ENCODE measurements around the gene SPACA7. TPM values are rescaled to one million over a fixed set of nuclear protein-coding genes. Genes with fewer than 3 reads are reported as not detected.

The SPACA7 gene
- total and polyA plus RNA-seq, 9 of the 15 experiments (the other 6 are each of a cell fraction or from before 2014, with no cell fraction given): not detected

GRCh38 chr13:112362021-112362420 is 14.1 kb upstream of the SPACA7 start (continued):
- TF ChIP-seq, protein P1, sequence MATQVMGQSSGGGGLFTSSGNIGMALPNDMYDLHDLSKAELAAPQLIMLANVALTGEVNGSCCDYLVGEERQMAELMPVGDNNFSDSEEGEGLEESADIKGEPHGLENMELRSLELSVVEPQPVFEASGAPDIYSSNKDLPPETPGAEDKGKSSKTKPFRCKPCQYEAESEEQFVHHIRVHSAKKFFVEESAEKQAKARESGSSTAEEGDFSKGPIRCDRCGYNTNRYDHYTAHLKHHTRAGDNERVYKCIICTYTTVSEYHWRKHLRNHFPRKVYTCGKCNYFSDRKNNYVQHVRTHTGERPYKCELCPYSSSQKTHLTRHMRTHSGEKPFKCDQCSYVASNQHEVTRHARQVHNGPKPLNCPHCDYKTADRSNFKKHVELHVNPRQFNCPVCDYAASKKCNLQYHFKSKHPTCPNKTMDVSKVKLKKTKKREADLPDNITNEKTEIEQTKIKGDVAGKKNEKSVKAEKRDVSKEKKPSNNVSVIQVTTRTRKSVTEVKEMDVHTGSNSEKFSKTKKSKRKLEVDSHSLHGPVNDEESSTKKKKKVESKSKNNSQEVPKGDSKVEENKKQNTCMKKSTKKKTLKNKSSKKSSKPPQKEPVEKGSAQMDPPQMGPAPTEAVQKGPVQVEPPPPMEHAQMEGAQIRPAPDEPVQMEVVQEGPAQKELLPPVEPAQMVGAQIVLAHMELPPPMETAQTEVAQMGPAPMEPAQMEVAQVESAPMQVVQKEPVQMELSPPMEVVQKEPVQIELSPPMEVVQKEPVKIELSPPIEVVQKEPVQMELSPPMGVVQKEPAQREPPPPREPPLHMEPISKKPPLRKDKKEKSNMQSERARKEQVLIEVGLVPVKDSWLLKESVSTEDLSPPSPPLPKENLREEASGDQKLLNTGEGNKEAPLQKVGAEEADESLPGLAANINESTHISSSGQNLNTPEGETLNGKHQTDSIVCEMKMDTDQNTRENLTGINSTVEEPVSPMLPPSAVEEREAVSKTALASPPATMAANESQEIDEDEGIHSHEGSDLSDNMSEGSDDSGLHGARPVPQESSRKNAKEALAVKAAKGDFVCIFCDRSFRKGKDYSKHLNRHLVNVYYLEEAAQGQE (IDR thresholded peaks at IDR 0.05; ENCODE audit: borderline replicate concordance): no peak
- TF ChIP-seq, protein P1 (CRISPR knock-in tag; IDR thresholded peaks at IDR 0.05; ENCODE audit: low read depth): no peak
- TF ChIP-seq, protein P2, sequence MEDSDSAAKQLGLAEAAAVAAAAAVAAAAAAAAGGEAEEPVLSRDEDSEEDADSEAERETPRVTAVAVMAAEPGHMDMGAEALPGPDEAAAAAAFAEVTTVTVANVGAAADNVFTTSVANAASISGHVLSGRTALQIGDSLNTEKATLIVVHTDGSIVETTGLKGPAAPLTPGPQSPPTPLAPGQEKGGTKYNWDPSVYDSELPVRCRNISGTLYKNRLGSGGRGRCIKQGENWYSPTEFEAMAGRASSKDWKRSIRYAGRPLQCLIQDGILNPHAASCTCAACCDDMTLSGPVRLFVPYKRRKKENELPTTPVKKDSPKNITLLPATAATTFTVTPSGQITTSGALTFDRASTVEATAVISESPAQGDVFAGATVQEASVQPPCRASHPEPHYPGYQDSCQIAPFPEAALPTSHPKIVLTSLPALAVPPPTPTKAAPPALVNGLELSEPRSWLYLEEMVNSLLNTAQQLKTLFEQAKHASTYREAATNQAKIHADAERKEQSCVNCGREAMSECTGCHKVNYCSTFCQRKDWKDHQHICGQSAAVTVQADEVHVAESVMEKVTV (CRISPR knock-in tag; IDR thresholded peaks at IDR 0.05): no peak
- no peak for TF ChIP-seq RREB1 (CRISPR knock-in tag; IDR thresholded peaks at IDR 0.05)

All from K562 (cell line).